ENCODE measurements around the gene TXNDC2.
"Not testable (repeated sequence)": the region's sequence is repeated elsewhere in the genome, so short reads cannot be mapped to it uniquely, and the experiment has no call there.

TXNDC2 gene

DNA sequence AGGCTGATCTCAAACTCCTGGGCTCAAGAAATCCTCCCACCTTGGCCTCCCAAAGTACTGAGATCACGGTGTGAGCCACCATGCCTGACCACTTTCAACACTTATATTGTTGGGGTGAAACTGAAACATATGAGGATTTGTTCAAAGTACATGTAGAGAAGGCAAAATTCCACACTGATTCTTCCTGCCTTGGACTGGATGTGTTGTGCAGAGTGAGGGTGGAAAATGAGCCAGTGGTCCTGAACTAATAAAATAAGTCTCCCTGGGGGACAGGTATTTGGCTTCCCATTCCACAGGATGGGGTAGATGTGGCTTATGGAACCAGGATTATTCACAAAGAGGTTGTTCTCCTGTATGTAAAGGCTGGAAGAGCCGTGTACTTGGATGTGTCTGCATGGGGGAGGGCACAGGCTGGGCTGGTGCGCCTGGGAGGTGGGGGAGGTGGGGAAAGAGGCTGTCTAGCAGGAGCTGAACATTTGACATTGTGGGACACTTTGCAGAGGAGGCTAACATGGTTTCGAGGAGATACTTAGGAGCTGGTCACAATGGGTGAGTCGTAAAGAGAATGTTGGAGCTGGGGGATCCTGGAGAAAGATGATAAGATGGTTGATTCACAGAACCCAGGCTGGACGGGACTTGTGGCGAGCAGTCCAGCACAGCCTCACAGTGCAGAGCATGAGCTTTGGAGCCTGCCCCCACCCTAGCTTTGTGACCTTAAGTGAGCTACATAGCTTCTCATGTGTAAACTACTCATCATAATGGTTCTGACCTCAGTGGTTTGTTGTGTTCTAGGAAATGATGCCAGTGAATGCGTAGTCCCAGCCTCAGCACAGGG lies at the start of gene TXNDC2:
TSS of gene TXNDC2 (plus strand) at position 804 of the 835 bp plus-strand sequence. CDS start 708 bp downstream, outside the sequence.
- DNase-seq (ENCODE audit: low read depth in 2 of 3, low spot score in 2 of 3), result no peak

DNA sequence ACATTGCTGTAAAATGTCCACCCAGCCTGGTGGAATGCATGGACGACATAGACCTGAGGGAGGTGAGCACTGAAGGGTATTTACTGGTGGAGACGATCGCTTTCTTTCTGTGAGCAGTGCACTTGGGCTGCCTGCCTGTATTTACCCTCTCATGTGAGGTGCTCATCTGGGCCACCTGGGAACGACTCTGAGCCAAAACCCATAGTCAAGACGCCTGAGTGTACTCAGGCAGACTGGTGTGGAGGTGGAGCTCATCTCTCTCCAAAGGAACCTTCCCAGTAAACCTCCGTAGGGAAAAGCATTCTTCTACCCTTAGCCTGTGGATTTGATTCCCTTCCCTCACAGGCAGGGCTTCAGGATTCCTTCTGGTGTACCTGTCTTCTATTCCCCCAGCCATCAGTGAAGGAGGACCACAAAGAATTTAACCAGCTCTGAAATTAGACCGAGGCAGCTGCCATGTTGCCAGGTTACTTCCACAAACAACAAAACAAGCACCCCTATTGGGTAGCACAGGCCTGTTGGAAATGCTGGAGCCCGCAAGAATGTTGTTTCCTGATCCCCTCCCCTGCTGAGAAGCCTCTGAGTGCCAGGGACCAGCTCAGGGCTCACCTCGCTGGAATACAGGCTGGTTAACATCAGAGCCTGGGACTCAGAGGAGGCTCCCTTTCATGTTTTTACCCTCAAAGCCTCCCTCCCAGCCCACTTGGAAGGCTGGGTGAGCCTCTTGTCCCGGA lies 47.5 kb upstream of the TXNDC2 start:
- DNase-seq (ENCODE audit: low read depth in 2 of 3, low spot score in 2 of 3), result no peak

DNA sequence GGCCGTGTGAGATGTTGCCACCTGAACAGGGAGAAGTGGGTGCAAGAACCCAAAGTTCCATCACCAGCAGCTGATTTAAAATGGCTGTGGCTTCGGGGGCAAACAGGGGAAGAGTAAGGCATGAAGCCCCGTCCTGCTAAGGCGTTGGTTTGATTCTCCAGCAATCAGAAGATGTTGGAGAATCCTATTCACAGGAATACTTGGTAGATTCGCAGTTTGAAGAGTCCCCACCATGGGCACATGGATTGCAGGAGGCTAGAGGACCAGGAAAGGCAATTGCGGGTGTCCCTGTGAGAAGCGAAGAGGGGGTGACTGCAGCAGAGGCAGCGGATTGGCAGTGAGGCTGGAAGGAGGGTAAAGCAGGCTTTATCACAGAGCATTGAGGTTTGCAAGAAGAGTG lies 46.6 kb upstream of the TXNDC2 start:
- DNase-seq (ENCODE audit: low read depth in 2 of 3, low spot score in 2 of 3), result no peak

DNA sequence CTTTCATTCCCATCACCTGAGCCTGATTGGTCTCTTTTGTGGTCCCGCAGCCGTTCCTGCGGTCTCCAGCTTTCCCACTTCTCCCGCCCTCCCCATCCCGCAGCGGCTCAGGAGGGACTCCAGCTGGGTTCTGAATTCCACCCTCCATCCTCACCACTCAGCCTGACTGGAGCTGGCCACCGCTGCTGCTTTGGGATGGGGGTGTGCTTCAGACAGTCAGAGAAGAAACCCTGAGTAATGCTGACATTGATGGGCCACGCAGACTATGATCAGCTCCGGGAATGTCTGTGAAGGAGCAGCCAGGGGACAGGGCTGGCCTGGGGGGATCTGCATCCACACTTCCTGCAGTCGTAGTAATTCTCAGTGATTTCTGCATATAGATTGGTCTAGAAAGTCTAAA lies 45.9 kb upstream of the TXNDC2 start:
- no peak for DNase-seq (ENCODE audit: low read depth in 2 of 3, low spot score in 2 of 3)

DNA sequence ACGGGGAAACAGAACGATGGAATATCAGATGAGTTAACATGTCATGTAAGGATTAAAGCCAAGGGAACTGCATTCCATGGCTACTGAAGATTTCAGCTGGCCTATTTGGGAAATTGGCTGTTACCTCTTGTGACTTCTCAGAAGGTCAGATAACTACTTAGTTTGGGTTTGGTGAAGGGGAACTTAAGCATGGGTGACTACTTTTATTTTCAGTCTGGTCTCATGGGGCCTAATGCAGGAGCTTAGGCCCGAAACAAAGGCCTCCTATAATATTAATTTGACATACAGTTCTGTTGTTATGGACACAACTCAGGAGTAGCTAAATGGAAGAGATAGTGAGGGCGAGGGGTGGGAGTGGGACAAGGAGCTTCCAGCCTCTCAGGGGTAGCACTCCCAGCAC lies 44.0 kb upstream of the TXNDC2 start:
- no peak for DNase-seq (ENCODE audit: low read depth in 2 of 3, low spot score in 2 of 3)

DNA sequence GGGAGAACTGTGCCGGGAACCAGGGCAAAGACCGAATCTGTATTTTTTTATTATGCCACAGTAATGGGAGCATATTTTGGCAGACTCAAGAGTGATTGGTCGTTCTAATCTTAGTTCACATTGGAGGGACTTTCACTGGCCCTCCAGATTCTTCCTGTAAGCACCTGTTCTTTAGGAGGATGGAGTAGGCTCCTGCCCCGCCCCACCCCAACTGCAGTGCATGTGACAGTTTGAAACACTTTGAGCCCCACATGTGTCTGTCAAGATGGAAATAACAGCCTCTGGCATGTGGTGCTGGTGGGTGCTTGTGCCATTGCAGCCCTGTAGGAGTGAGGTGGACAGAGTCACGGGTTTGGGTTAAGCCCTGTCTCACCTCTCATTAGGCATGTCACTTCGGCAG lies 43.3 kb upstream of the TXNDC2 start:
- DNase-seq (ENCODE audit: low read depth in 2 of 3, low spot score in 2 of 3), result no peak

DNA sequence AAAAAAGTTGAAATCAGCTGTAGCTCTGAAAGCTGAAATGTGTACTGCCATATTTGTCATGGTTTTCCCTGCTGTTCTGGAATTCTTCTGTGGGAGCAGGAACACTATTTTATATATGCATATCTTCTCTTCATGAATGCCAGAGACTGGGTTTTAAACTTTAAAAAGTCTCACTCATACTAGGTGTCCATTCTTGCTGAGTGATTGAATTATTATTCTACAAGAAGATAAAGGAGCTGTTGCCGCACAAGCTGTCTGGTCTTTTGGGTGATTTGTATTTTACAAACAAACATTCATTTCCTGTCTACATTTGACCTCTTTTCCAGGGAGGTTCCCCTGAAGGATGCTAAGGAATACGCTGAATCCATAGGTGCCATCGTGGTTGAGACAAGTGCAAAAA lies 40.5 kb upstream of the TXNDC2 start:
- DNase-seq (ENCODE audit: low read depth in 2 of 3, low spot score in 2 of 3), result no peak

DNA sequence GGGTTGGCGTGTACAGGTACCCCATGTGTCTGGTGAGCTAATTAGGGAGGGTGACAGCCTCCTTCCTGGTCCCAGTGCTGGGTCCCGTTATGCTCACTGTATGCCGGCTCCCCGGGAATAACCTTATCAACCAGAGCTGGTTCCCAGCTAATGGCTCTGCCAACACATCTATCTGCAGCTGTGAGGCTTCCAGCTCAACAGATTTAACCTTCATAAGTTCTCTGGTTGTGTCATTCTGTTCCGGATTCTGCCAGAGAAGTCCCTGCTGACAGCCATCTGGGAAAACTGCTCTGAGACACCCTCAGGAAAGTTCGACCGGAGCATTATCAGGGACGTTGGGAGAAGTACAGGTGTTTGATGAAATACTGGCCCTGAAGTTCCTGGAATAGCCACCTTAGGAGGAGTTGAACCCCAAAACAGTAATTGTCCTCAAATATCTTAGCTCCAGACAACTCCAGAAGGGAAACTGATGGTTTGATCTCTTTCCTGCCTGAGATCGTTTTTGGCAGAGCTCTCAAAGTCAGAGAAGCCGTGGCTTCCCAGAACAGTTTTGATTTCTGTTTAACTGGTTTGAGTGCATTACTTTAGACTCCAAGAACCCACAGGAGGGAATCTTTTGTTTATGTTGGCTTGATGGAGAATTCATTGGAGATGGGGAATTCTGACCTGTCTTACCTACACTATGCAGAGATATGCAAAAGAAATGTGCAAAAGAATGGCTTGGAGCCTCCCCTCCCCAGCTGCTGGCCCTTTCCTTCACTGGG lies 39.4 kb upstream of the TXNDC2 start:
- DNase-seq (ENCODE audit: low read depth in 2 of 3, low spot score in 2 of 3), result no peak

DNA sequence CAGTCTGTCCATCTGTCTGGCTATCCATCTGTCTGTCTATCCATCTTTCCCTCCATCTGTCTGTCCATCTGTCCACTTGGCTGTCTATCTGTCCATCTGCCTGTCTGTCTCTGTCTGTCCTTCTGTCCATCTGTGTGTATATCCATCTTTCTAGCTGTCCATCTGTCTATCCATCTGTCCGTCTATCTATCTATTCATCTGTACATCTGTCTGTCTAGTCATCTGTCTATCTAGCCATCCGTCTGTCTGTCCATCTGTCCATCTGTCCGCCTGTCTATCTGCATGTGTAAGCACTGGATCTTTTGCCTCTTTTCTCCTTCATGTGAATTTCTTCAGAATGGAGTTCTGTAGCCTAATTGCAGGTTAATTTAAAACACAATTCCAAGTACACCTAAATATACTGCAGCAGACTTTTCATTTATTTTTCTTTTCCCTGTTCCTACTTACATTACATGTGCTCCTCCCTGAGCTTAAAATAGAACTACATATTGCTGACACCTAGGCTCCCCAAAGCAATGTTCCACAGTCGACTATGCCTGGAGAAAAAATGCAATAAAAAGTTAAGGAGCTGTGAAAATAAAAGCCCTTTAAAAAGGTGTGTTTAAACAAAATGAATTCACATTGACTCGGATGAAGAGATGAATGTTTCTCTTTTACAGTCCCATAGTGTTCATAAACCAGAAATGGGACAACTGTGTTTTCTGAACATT lies 37.4 kb upstream of the TXNDC2 start:
- no peak for DNase-seq (ENCODE audit: low read depth in 2 of 3, low spot score in 2 of 3)

DNA sequence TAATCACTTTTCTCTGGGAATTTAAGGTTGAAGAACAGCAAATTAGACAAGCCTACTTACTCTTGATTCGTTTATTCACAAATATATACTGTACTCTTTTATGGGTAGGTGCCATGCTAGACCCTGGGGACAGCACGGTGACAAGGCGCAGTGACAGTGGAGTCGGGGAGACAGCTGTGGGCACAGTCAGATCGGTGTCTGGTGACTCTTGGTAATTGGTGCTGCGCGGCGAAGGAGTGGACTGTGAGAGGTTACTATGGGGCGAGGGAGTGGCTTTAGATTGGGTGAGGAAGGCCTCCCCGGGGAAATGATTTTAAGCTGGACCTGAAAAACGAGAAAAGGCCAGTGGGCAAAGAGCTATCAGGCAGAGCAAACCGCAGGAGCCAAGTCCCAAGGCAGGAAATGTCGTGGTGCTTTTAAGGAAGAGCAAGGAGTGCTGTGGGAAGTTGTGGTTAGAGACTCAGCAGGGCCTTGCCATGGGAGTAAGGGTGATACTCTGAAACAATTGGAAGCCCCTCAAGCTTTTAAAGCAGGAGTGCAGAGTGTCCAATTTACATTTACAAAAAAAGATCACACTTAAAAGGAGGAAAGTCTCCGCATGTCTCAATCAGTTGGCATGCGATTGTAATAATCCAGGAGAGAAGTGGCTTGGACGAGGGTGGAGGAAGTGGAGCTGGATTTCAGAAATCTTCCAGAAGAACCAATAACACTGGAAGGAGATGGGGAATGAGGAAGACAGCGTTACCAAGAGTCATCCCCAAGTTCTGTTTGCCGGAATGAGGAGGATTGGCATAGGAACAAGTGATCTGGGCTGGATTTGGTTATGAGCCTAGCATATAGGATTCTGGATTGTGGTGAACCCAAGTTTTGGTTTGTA lies 36.1 kb upstream of the TXNDC2 start:
- DNase-seq (ENCODE audit: low read depth in 2 of 3, low spot score in 2 of 3), result no peak

DNA sequence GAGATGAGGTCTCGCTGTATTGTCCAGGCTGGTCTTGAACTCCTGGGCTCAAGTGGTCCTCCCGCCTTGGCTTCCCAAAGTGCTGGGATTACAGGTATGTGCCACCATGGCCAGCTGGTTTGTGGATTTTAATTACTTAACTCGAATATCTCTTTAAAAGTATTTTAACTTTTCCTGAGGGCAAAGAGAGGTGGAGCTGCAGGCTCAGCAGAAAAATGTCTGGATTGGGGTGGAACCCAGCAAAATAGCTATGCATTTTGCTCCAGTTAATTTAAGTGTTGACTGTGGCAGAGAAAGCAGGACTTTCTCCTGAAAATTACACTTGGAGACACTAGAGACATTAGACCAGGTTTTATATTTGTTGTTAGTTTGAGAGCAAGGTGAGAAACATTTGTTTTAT lies 35.5 kb upstream of the TXNDC2 start:
- no peak for DNase-seq (ENCODE audit: low read depth in 2 of 3, low spot score in 2 of 3)

DNA sequence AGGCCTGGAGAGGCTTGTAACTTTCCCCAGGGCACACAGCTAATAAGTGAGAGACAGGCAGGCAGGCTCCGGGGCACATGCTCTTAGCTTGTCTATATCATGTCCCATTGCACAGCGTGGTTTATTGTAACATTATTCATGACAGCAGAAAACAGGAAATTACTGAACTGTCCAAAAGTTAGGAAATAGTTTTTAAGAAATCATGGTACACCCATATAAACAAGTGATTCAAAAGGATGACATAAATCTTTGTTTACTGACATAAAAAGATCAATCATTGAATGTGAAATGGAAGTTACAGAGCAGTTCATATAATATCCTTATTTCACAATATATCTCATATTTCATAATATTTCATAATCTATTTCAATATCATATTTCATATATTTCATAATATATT lies 34.3 kb upstream of the TXNDC2 start:
- no peak for DNase-seq (ENCODE audit: low read depth in 2 of 3, low spot score in 2 of 3)

DNA sequence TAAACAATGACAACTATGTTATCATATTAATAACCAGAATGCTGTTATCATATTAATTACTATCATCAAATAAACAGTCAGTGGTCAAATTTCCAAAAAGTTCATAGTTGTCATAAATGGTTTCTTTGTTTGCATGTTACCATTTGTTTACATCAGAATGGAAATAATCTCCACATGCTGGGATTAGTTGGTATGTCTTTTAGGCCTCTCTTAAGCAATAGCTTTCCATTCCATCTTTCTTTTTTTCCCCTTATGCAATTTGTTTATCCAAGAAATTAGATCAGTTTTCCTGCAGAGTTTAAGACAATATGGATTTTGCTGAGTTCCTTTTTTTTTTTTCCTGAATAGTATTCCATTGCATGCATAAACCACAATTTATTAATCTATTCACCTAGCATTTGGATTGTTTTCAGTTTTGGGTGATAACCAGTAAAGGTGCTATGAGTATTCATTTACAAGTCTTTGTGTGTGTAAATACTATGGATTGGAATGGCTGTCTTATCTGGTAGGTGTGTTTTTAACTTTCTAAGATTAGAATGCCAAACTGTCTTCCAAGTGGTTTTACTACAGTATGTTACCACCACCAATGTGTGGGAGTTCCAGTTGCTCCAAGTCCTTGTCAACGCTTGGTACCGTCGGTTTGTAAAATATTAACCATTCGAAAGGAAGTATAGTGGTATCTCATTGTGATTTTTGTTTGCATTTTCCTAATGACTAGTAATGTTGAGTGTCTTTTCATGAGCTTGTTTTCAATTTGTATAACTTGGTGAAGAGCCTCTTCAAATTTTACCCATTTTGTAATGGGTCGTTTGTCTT lies 33.3 kb upstream of the TXNDC2 start:
- DNase-seq (ENCODE audit: low read depth in 2 of 3, low spot score in 2 of 3), result no peak

DNA sequence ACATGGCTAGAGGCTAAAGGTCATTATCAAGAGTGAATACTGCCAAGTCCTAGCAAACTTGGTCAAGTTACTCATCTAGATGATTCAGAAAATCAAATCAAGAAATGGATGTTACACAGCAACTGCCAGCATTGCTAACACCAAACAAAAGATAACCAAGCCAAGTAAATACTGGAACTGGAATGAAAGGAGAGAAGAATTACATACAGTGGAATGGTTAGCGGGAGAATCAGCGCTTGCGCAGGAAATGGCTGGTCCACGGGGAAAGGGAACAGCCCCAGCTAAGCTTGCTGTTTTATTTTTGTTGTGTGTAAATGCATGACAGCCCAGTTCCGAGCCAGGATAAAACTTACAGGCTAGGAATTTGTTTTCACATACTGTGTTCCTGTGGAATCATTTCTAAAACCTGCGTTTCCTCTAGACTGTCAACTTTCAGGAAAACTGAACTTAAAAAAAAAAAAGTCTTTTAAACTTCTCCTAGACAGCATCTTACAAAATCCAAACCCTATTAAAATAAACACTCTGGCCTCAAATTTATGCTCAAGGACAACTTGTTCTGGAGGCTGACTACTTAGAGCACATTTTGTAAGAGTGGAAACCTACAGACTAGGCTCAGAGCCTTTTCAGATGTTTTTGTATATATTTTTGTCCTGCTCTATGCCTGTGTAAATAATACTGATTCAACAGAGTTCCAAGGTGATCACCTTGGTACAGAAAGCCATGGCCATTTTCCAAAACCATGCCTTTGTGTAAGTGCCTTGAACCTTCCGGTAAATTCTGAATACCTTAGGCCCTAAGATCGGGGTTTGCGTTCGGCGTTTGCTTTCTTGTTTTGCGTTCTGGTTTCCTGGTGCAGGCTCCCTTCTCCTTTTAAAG lies 30.7 kb upstream of the TXNDC2 start:
- DNase-seq (ENCODE audit: low read depth in 2 of 3, low spot score in 2 of 3), result no peak

DNA sequence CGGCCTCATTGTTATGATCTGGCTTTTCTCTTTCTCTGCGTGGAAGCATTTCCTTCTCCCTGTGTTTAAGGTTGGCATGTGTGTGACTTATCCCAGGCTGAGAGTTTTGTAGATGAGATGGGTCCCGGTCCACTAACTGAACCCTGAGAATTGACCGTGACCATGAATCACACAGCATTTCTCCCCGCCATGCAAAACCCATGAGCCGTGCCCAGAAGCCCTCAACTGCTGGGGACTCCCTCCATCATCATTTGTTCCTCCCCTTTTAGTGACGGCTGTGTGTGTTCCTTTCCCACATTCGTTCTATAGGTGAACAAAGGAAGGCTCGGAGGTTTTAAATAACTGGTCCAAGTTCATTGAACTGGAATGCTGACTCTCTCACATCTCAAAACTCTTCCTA lies 30.1 kb upstream of the TXNDC2 start:
- DNase-seq (ENCODE audit: low read depth in 2 of 3, low spot score in 2 of 3), result no peak

DNA sequence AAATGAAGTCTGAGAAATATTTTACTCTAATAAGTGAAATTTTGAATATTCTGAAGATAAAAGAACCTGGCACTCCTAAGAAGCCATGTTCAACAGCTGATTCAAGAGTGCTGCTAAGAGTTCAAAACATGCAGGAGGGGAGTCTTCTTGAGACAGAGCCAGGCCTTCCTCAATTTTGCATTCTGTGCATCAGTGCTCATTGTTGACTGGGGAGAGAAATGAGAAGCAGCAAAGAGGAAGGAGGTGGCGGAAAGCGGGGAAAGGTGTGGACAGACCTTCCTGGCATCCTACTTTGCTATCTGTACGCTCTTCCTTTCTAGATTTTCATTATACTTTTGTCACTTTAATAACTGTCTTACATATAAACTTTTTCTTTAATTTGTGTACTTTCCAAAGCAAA lies 29.7 kb upstream of the TXNDC2 start:
- DNase-seq (ENCODE audit: low read depth in 2 of 3, low spot score in 2 of 3), result no peak

DNA sequence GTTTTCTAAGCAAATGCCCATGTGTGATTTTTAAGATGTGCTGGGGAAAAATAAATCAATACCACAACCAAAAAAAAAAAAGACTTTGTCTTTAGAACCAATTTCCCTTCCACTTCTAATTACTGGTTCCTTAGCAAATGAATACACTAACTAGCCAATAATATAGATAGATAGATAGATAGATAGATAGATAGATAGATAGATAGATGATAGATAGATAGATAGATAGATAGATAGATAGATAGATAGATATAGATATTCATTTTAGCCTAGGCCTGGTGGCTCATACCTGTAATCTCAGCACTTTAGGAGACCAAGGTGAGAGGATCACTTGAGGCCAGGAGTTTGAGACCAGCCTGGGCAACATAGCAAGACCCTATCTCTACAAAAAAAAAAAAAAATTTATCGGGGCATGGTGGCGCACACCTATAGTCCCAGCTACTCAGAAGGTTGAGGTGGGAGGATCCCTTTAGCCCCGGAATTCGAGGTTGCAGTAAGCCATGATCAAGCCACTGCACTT lies 28.2 kb upstream of the TXNDC2 start:
- DNase-seq (ENCODE audit: low read depth in 2 of 3, low spot score in 2 of 3), result not testable (repeated sequence)

DNA sequence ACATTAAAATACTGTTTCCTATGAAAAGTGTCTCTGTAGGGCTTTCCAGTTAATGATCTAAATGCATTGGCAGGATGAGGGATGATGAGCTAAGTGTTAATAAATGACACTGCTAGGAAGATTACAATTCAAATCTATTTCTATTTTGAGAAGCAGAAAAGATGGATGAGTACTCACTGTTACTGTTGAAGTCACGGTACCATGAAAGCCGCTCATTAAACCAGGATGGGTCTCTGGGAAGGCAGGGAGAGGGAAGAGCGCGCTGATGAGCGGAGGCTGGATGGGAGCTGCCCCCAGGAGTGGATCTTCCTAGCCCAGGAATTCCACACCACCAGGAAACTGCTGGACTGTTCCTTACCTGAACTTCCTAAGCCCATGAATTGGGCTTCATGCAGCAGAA lies 27.1 kb upstream of the TXNDC2 start:
- no peak for DNase-seq (ENCODE audit: low read depth in 2 of 3, low spot score in 2 of 3)
